Right renal cortex interstitium (tissue), 3 donors: ENCODE measurements around the gene METTL23. TPM values are rescaled to one million over a fixed set of nuclear protein-coding genes. Genes with fewer than 3 reads are reported as not detected.
"Not testable (repeated sequence)": the region's sequence is repeated elsewhere in the genome, so short reads cannot be mapped to it uniquely, and the experiment has no call there.

Experiments
- DNase-seq, 3 donors: peaks; one replicate each; pipeline ENCODE4 v3.0.0-alpha.2; 2013; ENCODE audit warnings: low read depth in 3 of 3, low spot score in 2 of 3
- polyA plus RNA-seq, 3 donors: library from polyadenylated mRNA; unstranded; fragments of 120-200 nt; gene quantifications; one replicate each; pipeline ENCODE4 v1.2.1, GENCODE V29; 2013; ENCODE audit not compliant: insufficient read length in 3 of 3

METTL23 gene
- polyA plus RNA-seq, 3 donors: 43.3 to 47.3 (median 44.8) TPM

GRCh38 chr17:76732734-76733617 lies 6.3 kb downstream of the METTL23 start:
- DNase-seq: no peak

GRCh38 chr17:76733618-76733957 lies 6.9 kb downstream of the METTL23 start:
- DNase-seq: no peak

- no peak for DNase-seq
These were observed 7.6 kb downstream of the METTL23 start for GRCh38 chr17:76734080-76734840.

- DNase-seq: no peak
These were observed 8.4 kb downstream of the METTL23 start for GRCh38 chr17:76735006-76735405.

- DNase-seq: no peak
These were observed 9.1 kb downstream of the METTL23 start for GRCh38 chr17:76735586-76736348.

- no peak for DNase-seq
These were observed 9.9 kb downstream of the METTL23 start for GRCh38 chr17:76736349-76737081.

- peak in 2 of 3 donors; percentile 97 for DNase-seq
These were observed 10.5 kb downstream of the METTL23 start, which contains the start of gene SRSF2 for GRCh38 chr17:76737082-76737675. SRSF2 (minus strand) TSS chr17:76737331; CDS start chr17:76737160, 171 bp downstream.

- peak; percentile 85 to 92 (median 91) for DNase-seq
These were observed 11.2 kb downstream of the METTL23 start, which contains the start of gene MFSD11 for GRCh38 chr17:76737676-76738467. MFSD11 (plus strand) TSS chr17:76738119; CDS start chr17:76738353, 234 bp downstream.

- no peak for DNase-seq
These were observed 11.8 kb downstream of the METTL23 start for GRCh38 chr17:76738468-76738850.

- DNase-seq: not testable (repeated sequence)
These were observed 13.0 kb downstream of the METTL23 start for GRCh38 chr17:76739568-76740115.

GRCh38 chr17:76740329-76741118 lies 13.9 kb downstream of the METTL23 start:
- DNase-seq: no peak

- no peak for DNase-seq
These were observed 16.3 kb downstream of the METTL23 start for GRCh38 chr17:76742958-76743357.

- no peak for DNase-seq
These were observed 18.1 kb downstream of the METTL23 start for GRCh38 chr17:76744747-76745146.

GRCh38 chr17:76745785-76746184 lies 19.1 kb downstream of the METTL23 start:
- DNase-seq: not testable (repeated sequence)

GRCh38 chr17:76747716-76748363 lies 21.2 kb downstream of the METTL23 start:
- no peak for DNase-seq

- no peak for DNase-seq
These were observed 22.0 kb downstream of the METTL23 start for GRCh38 chr17:76748657-76749056.

GRCh38 chr17:76751416-76751993 lies 24.9 kb downstream of the METTL23 start:
- no peak for DNase-seq
